ENCODE measurements around the gene LPP.

The LPP gene

DNA sequence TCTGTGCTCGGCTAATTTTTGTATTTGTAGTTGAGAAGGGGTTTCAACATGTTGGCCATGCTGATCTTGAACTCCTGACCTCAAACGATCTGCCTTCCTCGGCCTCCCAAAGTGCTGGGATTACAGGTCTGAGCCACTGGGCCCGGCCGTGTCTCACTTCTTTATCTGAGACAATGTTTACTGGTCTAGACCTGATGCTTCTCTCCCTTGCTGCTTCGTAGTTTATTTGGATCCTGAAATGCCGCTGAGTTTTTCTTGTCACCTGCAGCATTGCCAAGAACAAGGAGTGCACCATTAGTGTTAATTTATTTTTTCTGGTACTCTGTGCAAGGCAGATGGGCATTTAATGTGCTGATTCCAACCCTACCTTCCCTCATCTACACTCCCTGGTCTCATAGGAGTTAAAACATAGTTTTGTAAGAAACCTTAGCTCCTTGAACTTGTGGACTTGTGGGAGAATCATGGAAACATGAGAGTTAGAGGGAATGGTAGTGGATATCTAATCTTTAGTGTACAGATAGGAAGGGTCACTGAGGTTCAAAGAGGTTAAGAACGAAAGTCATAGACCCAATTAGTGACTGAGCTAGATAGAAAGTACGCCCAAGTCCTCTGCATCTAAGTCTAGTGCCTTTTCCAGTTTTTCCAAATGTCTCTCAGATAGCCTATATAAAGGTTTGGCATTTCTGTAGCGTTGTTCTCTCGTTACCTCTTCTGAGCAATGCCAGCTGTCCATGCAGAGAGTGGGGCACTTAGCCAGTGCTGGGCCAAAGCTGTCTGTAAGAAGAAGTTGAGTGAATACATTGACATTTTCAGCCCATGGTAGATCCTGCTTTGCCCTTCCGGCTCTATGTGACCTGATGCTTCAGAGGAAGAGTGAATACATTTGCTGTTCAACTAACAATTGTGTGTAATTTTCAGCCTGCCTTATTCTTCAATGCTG is 244.1 kb downstream of the LPP start:
- Histone ChIP-seq H3K9ac (ENCODE audit: low read depth, low read length) (no peak overlapping the region), H3K27me3 (ENCODE audit: control insufficient read depth, insufficient read depth, low read length) (no peaks in the 10 kb centered on the region), H3K9me3 (ENCODE audit: control insufficient read depth, insufficient read depth, low read length) (no peaks in the 10 kb centered on the region), H3K4me3 (ENCODE audit: low read depth, low read length) (no peak overlapping the region), H3K4me1 (ENCODE audit: control insufficient read depth, insufficient read depth, low read length) (peaks cover 3% of the 10 kb centered on the region), H3K36me3 (ENCODE audit: control insufficient read depth, insufficient read depth, low read length) (no peaks in the 10 kb centered on the region)

DNA sequence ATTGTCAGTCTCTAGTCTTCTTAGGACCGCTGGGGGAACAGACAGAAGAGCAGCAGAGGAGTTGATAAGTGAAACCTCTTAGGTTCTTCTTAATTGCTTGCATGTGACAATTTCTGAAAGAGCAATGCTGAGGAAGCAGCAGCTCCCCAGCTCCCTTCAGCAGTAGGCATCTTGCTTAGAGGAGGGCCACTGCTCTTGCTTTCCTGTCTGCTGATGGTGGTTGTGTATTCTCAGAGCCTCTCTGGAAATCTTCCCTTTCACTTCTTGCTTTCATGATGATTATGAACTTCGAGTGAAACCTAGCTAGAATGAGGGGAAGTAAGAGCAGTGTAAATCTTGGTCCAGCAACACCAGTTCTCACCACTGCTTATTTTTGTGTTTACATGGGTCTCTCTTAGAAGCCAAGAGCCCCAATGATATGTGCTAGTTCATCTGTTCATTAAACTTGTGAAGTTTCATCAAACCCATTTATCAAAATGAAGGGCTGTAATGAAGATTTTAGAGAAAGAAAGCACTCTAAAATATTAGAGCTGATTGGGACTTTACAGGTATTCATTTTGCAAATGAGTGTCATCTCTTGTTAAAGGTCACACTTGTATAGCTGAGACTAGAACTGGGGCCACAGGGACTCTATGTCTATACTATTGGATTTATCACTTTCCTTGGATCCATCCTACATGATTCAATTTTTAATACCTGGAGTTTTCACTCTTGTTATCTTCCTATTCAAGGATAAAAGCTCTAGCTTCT is 246.7 kb downstream of the LPP start:
- Histone ChIP-seq H3K27me3 (ENCODE audit: control insufficient read depth, insufficient read depth, low read length) (no peaks in the 10 kb centered on the region), H3K36me3 (ENCODE audit: control insufficient read depth, insufficient read depth, low read length) (no peaks in the 10 kb centered on the region), H3K4me3 (ENCODE audit: low read depth, low read length) (no peak overlapping the region), H3K4me1 (ENCODE audit: control insufficient read depth, insufficient read depth, low read length) (peaks cover 3% of the 10 kb centered on the region), H3K9me3 (ENCODE audit: control insufficient read depth, insufficient read depth, low read length) (no peaks in the 10 kb centered on the region), H3K9ac (ENCODE audit: low read depth, low read length) (no peak overlapping the region)

DNA sequence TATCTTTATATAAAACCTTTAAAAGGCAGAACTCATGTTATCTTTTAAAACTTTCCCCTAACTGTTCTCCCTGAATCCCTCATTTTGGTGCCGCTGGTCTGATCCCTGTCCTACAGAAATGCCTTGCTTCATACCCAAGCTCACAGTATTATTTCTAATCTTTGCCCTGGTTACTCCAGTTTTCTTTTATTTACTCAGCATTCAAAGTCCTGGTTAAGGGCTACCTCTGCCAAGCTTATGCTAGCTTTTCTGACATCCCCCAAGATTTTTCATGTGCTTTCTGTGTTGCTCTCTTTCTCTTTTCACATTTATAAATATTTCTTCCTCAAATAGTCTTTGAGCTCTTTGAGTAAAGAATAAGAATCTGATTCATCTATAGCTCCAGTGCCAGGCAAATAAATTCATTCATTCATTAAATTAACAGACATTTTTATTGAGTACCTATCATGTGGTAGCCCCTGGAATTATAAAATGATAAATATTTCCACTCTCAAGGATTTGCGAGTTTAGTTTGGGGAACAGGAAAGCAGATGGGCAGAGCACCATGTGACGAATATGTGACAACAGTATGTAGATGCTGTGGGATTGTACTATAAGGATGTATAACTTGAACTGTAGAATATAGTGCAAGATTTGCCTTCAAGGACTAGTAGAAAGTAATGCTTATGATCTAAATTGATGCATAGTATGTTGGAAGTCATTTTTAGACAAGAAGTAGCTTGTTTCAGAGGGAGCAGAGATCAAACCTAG is 247.5 kb downstream of the LPP start:
- Histone ChIP-seq H3K4me1 (ENCODE audit: control insufficient read depth, insufficient read depth, low read length) (peaks cover 3% of the 10 kb centered on the region), H3K9ac (ENCODE audit: low read depth, low read length) (no peak overlapping the region), H3K9me3 (ENCODE audit: control insufficient read depth, insufficient read depth, low read length) (no peaks in the 10 kb centered on the region), H3K27me3 (ENCODE audit: control insufficient read depth, insufficient read depth, low read length) (no peaks in the 10 kb centered on the region), H3K36me3 (ENCODE audit: control insufficient read depth, insufficient read depth, low read length) (no peaks in the 10 kb centered on the region), H3K4me3 (ENCODE audit: low read depth, low read length) (no peak overlapping the region)

DNA sequence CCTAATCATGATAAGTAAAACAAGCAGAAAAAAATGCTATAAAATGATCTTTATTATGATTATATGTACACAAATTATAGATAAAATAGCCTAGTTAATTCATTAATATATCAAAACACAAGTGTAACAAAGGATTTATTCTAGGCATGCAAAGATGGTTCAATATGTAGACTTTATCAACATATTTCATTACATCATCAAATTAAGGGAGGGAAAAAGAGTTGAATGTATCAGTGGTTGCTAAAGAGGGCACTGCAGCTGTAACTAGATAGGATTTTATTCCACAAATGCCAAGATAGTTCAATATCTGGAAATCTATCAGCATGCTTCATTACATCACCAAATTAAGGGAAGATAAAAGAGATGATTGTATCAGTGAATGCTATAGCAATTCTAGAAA is 248.3 kb downstream of the LPP start:
- Histone ChIP-seq H3K27me3 (ENCODE audit: control insufficient read depth, insufficient read depth, low read length) (no peaks in the 10 kb centered on the region), H3K9me3 (ENCODE audit: control insufficient read depth, insufficient read depth, low read length) (no peaks in the 10 kb centered on the region), H3K4me3 (ENCODE audit: low read depth, low read length) (no peak overlapping the region), H3K9ac (ENCODE audit: low read depth, low read length) (no peak overlapping the region), H3K36me3 (ENCODE audit: control insufficient read depth, insufficient read depth, low read length) (no peaks in the 10 kb centered on the region), H3K4me1 (ENCODE audit: control insufficient read depth, insufficient read depth, low read length) (no peaks in the 10 kb centered on the region)

DNA sequence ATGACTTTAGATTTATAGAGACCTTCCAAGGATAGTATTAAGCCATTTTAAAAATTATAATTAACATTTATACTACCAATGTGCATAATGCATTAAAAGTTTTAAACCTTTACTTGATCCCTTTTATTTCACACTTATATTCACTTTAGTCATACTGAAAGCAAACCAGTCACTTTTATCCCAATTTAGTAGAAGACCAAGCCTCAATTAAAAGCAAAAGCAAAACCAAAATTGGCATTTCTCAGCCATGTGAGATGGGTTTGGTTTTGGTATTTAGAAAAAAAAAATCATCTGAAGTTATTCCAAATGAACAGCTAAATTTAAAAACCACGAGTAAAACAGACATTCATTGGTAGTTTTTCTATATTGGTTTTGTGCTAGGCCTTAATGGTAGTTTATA is 249.4 kb downstream of the LPP start:
- H3K4me3 ChIP-seq (ENCODE audit: low read depth, low read length), result no peak overlapping the region
- H3K9me3 ChIP-seq (ENCODE audit: control insufficient read depth, insufficient read depth, low read length), result no peaks in the 10 kb centered on the region
- no peaks in the 10 kb centered on the region for H3K4me1 ChIP-seq (ENCODE audit: control insufficient read depth, insufficient read depth, low read length)
- H3K27me3 ChIP-seq (ENCODE audit: control insufficient read depth, insufficient read depth, low read length), result no peaks in the 10 kb centered on the region
- no peaks in the 10 kb centered on the region for H3K36me3 ChIP-seq (ENCODE audit: control insufficient read depth, insufficient read depth, low read length)
- H3K9ac ChIP-seq (ENCODE audit: low read depth, low read length), result no peak overlapping the region

DNA sequence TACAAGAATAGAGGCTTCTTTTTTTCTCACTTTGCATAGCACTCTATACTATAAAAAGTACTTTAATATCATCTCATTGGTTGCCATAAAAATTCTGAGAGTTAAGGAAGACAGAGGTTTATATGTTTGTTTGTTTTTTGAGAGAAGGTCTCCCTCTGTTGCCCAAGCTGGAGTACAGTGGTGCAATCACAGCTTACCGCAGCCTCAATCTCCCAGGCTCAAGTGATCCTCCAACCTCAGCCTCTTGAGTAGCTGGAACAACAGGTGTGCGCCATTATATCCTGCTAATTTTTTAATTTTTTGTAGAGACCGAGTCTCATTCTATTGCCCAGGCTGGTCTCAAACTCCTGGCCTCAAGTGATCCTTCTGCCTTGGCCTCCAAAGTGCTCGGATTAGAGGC is 250.2 kb downstream of the LPP start:
- no peak overlapping the region for H3K9ac ChIP-seq (ENCODE audit: low read depth, low read length)
- no peaks in the 10 kb centered on the region for H3K9me3 ChIP-seq (ENCODE audit: control insufficient read depth, insufficient read depth, low read length)
- no peaks in the 10 kb centered on the region for H3K27me3 ChIP-seq (ENCODE audit: control insufficient read depth, insufficient read depth, low read length)
- H3K4me1 ChIP-seq (ENCODE audit: control insufficient read depth, insufficient read depth, low read length), result no peaks in the 10 kb centered on the region
- H3K36me3 ChIP-seq (ENCODE audit: control insufficient read depth, insufficient read depth, low read length), result no peaks in the 10 kb centered on the region
- no peak overlapping the region for H3K4me3 ChIP-seq (ENCODE audit: low read depth, low read length)

DNA sequence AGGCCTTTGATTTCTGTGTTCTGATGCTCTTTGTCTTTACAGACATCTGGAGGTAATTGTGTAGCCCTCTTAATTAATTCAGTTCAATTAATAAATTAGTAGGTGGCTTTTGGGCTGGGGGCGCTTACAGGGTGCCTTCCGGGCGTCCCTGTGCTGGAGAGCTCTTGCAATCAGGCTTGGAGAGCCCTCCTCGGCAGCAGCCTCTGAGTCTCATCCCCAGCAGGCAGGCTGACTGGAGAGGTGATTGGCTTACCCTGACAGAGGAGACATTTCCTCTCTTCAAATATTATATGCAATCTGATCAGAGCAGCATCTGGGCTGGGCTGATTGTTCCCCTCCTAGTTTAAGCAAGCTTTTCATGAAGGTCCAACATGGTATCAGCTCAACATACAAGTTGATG is 250.7 kb downstream of the LPP start:
- Histone ChIP-seq H3K36me3 (ENCODE audit: control insufficient read depth, insufficient read depth, low read length) (no peaks in the 10 kb centered on the region), H3K4me1 (ENCODE audit: control insufficient read depth, insufficient read depth, low read length) (no peaks in the 10 kb centered on the region), H3K9ac (ENCODE audit: low read depth, low read length) (no peak overlapping the region), H3K27me3 (ENCODE audit: control insufficient read depth, insufficient read depth, low read length) (no peaks in the 10 kb centered on the region), H3K9me3 (ENCODE audit: control insufficient read depth, insufficient read depth, low read length) (no peaks in the 10 kb centered on the region), H3K4me3 (ENCODE audit: low read depth, low read length) (no peak overlapping the region)

DNA sequence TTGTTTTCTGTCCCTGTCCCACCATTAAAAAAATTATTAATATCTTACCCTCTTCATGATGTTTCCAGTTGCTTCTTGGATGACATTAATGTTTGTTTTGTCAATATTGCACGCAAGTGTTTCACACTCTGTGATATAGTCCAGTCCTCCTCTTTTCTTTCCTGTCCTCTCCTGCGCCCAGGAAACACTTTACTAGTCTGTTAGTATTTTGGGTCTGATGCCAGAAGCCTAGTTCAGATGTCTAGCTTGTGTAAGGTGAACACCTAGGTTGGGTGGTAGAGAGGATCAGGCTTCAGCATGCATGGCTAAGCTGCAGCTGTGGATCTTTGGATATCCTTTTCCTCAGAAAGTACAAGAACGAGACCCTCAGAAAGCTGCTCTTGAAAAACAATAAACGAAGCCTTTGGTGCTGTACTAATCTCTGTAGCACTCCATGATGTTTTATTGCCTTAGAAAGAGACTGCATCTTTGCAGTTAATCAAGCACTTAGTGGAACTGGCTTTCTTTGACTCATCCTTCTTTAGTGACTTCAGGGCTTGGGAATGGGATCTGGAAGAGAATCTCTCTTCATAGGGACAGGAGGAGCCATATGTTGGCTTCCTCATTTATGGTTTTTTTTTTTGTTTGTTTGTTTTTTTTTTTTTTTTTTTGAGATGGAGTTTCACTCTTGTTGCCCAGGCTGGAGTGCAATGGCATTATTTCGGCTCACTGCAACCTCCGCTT is 253.4 kb downstream of the LPP start:
- Histone ChIP-seq H3K36me3 (ENCODE audit: control insufficient read depth, insufficient read depth, low read length) (no peaks in the 10 kb centered on the region), H3K27me3 (ENCODE audit: control insufficient read depth, insufficient read depth, low read length) (no peaks in the 10 kb centered on the region), H3K9me3 (ENCODE audit: control insufficient read depth, insufficient read depth, low read length) (no peaks in the 10 kb centered on the region), H3K4me3 (ENCODE audit: low read depth, low read length) (no peak overlapping the region), H3K9ac (ENCODE audit: low read depth, low read length) (no peak overlapping the region), H3K4me1 (ENCODE audit: control insufficient read depth, insufficient read depth, low read length) (no peaks in the 10 kb centered on the region)

DNA sequence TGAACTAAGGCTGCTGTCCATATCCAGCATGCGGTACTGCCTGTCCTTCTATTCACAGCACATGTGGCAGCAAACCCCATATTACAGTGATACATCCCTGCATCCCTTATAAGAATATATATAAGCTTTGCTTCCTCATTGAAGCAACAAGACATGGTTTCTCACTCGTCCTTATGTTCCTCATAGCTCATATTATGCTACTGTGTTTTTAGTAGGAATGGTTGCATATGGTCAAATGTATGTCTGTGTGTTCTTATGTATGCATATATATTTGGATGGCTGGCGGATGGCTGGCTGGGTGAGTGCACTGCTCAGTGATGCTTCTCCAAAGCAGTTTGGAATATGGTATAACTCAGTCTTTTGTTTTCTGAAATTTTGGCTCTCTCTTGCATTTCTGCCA is 254.9 kb downstream of the LPP start:
- H3K9ac ChIP-seq (ENCODE audit: low read depth, low read length), result no peak overlapping the region
- H3K36me3 ChIP-seq (ENCODE audit: control insufficient read depth, insufficient read depth, low read length), result no peaks in the 10 kb centered on the region
- no peaks in the 10 kb centered on the region for H3K9me3 ChIP-seq (ENCODE audit: control insufficient read depth, insufficient read depth, low read length)
- H3K4me1 ChIP-seq (ENCODE audit: control insufficient read depth, insufficient read depth, low read length), result no peaks in the 10 kb centered on the region
- H3K27me3 ChIP-seq (ENCODE audit: control insufficient read depth, insufficient read depth, low read length), result no peaks in the 10 kb centered on the region
- H3K4me3 ChIP-seq (ENCODE audit: low read depth, low read length), result no peak overlapping the region

DNA sequence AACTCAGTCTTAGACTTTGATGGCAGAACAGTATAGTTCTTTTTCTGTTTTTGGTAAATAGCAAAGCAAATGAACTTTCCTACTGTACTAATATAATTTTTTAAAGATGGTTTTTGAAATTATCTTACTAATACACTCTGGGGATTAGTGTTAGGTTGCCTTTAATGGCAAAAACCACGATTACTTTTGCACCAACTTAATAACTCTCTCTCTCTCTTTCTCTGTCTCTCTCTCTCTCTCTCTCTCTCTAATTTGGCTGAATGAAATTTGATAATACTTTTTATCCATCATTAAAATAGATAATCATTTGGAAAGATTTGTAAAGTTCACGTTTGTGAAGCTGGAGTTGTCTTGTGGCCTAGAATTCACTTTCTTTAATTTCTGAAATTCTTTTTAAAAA is 257.8 kb downstream of the LPP start:
- Histone ChIP-seq H3K27me3 (ENCODE audit: control insufficient read depth, insufficient read depth, low read length) (no peaks in the 10 kb centered on the region), H3K4me3 (ENCODE audit: low read depth, low read length) (no peak overlapping the region), H3K36me3 (ENCODE audit: control insufficient read depth, insufficient read depth, low read length) (no peaks in the 10 kb centered on the region), H3K9me3 (ENCODE audit: control insufficient read depth, insufficient read depth, low read length) (no peaks in the 10 kb centered on the region), H3K9ac (ENCODE audit: low read depth, low read length) (no peak overlapping the region), H3K4me1 (ENCODE audit: control insufficient read depth, insufficient read depth, low read length) (no peaks in the 10 kb centered on the region)

DNA sequence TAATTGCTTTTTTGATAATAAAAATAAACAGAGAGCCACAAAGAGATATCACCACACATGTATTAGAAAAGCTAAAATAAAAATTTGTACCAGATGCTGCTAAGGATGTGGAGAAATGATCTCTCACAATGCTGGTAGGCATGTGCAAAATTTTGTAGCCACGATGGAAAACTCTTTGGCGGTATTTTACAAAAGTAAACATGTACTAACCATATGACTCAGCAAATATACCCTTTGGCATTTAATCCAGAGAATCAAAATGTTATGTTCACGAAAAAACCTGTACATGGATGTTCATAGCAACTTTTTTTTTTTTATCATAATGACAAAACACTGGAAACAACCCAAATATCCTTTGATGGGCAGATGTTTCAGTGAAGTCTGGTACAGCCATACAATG is 261.2 kb downstream of the LPP start:
- Histone ChIP-seq H3K9me3 (ENCODE audit: control insufficient read depth, insufficient read depth, low read length) (no peaks in the 10 kb centered on the region), H3K9ac (ENCODE audit: low read depth, low read length) (no peak overlapping the region), H3K36me3 (ENCODE audit: control insufficient read depth, insufficient read depth, low read length) (no peaks in the 10 kb centered on the region), H3K27me3 (ENCODE audit: control insufficient read depth, insufficient read depth, low read length) (no peaks in the 10 kb centered on the region), H3K4me1 (ENCODE audit: control insufficient read depth, insufficient read depth, low read length) (no peaks in the 10 kb centered on the region), H3K4me3 (ENCODE audit: low read depth, low read length) (no peak overlapping the region)
